Prostate gland (tissue), 2 donors: ENCODE results near the gene KDM4B. TPM values are rescaled to one million over a fixed set of nuclear protein-coding genes. Genes with fewer than 3 reads are reported as not detected.

ENCODE experiments used
- DNase-seq: peaks from one replicate; pipeline ENCODE4 v3.0.0-alpha.2; 2019; ENCODE audit warnings: low spot score
- H3K27ac ChIP-seq, 2 donors: fragments of 200-600 bp; sonication (generic); 2 replicates each; pipeline ENCODE4 v1.5.1; 2017 to 2019
- H3K27me3 ChIP-seq: fragments of 200-600 bp; sonication (generic); replicated peaks from 2 replicates; pipeline ENCODE4 v1.5.1; 2019; ENCODE audit not compliant: insufficient read depth
- H3K36me3 ChIP-seq, 2 donors: fragments of 200-600 bp; sonication (generic); 1 replicate in 1 of 2; 2 replicates in 1 of 2; pipeline versions ENCODE4 v1.5.1 to v1.8.1; 2017 to 2019
- H3K4me1 ChIP-seq: fragments of 200-600 bp; sonication (generic); replicated peaks from 2 replicates; pipeline ENCODE4 v1.5.1; 2019
- H3K4me3 ChIP-seq, 2 donors: fragments of 200-600 bp; sonication (generic); 2 replicates each; pipeline ENCODE4 v1.5.1; 2017 to 2019
- H3K9me3 ChIP-seq: fragments of 200-600 bp; sonication (generic); 2 replicates; pipeline ENCODE4 v1.5.1; 2017
- CTCF ChIP-seq, 4 experiments: fragments of 200-600 bp in 2 of 4; fragments of 450-650 bp in 2 of 4; sonication (generic) in 2 of 4; IDR thresholded peaks; 1 replicate in 3 of 4; 2 replicates in 1 of 4; pipeline ENCODE4 v1.5.1; 2016 to 2019; ENCODE audit warnings: antibody characterized with exemption in 4 of 4, mild to moderate bottlenecking in 2 of 4, moderate library complexity in 2 of 4
- POLR2A ChIP-seq: fragments of 450-650 bp; IDR thresholded peaks from one replicate; pipeline ENCODE4 v1.6.1; 2016; ENCODE audit warnings: antibody characterized with exemption, mild to moderate bottlenecking
- POLR2AphosphoS5 ChIP-seq: sonication (generic); formaldehyde crosslinking; IDR thresholded peaks from one replicate; pipeline ENCODE4 v1.6.1; 2017; ENCODE audit warnings: antibody characterized with exemption
- WGBS: methylation state at CpG from one replicate; pipeline ENCODE4 v1.1.5; 2018; 5-methylcytosine and 5-hydroxymethylcytosine counted together
- intact Hi-C: fragments of 100-400 bp; cut with DNase I; formaldehyde crosslinking; loops from one replicate; pipeline ENCODE4 v1.14.2; 2022
- total RNA-seq, 2 donors: library from RNA; depleted of rRNA; stranded (reverse); fragments of >200 nt; gene quantifications; one replicate each; pipeline ENCODE4 v1.1.0, GENCODE V29; 2016

The KDM4B gene
- total RNA-seq, 2 donors from 2014 or later: 74.6 to 136 TPM

- 73% methylated on average over 12 of the region's 12 CpGs for WGBS
- Histone ChIP-seq H3K27me3 (no peaks in the 10 kb centered on the region), H3K4me3 (no peak overlapping the region), H3K9me3 (no peaks in the 10 kb centered on the region), H3K27ac (no peak overlapping the region), H3K36me3 (no peaks in the 10 kb centered on the region), H3K4me1 (no peaks in the 10 kb centered on the region)
- intact Hi-C loops: no loop called here
- TF ChIP-seq CTCF (IDR thresholded peaks at IDR 0.05) (no peak), POLR2A (no peak), POLR2AphosphoS5 (no peak)
- no peak for DNase-seq
These were observed 205.1 kb downstream of the KDM4B start for GRCh38 chr19:5173993-5174392.

- no peaks in the 10 kb centered on the region for H3K36me3 ChIP-seq
- intact Hi-C loops: no loop called here
- H3K4me1 ChIP-seq: no peaks in the 10 kb centered on the region
- no peak overlapping the region for H3K4me3 ChIP-seq
- no peaks in the 10 kb centered on the region for H3K27me3 ChIP-seq
- no peak overlapping the region for H3K27ac ChIP-seq
- DNase-seq: no peak
- 82% methylated on average over 19 of the region's 19 CpGs for WGBS
- no peak for TF ChIP-seq POLR2AphosphoS5
- TF ChIP-seq POLR2A: no peak
- no peak for TF ChIP-seq CTCF (IDR thresholded peaks at IDR 0.05)
- no peaks in the 10 kb centered on the region for H3K9me3 ChIP-seq
These were observed 209.0 kb downstream of the KDM4B start for GRCh38 chr19:5177745-5178450.

- H3K36me3 ChIP-seq: no peaks in the 10 kb centered on the region
- DNase-seq: no peak
- intact Hi-C loops: no loop called here
- TF ChIP-seq POLR2A: no peak
- no peak for TF ChIP-seq CTCF (IDR thresholded peaks at IDR 0.05)
- TF ChIP-seq POLR2AphosphoS5: no peak
- H3K4me3 ChIP-seq: no peak overlapping the region
- whole genome bisulfite sequencing: 93% methylated on average over 3 of the region's 3 CpGs
- H3K9me3 ChIP-seq: no peaks in the 10 kb centered on the region
- no peak overlapping the region for H3K27ac ChIP-seq
- H3K27me3 ChIP-seq: no peaks in the 10 kb centered on the region
- H3K4me1 ChIP-seq: no peaks in the 10 kb centered on the region
These were observed 209.9 kb downstream of the KDM4B start for GRCh38 chr19:5178841-5179240.

GRCh38 chr19:5179256-5179655, 210.3 kb downstream of the KDM4B start:
- intact Hi-C loops: no loop called here
- 82% methylated on average over 16 of the region's 16 CpGs for WGBS
- Histone ChIP-seq H3K27ac (no peak overlapping the region), H3K4me3 (no peak overlapping the region), H3K36me3 (no peaks in the 10 kb centered on the region), H3K4me1 (no peaks in the 10 kb centered on the region), H3K9me3 (no peaks in the 10 kb centered on the region), H3K27me3 (no peaks in the 10 kb centered on the region)
- no peak for DNase-seq
- TF ChIP-seq POLR2AphosphoS5 (no peak), CTCF (IDR thresholded peaks at IDR 0.05) (no peak), POLR2A (no peak)

GRCh38 chr19:5181329-5181728, 212.4 kb downstream of the KDM4B start:
- Histone ChIP-seq H3K4me3 (no peak overlapping the region), H3K27ac (no peak overlapping the region), H3K27me3 (no peaks in the 10 kb centered on the region), H3K4me1 (no peaks in the 10 kb centered on the region), H3K9me3 (no peaks in the 10 kb centered on the region), H3K36me3 (no peaks in the 10 kb centered on the region)
- WGBS: 91% methylated on average over 2 of the region's 2 CpGs
- no peak for DNase-seq
- intact Hi-C loops: no loop called here
- TF ChIP-seq CTCF (IDR thresholded peaks at IDR 0.05) (no peak), POLR2A (no peak), POLR2AphosphoS5 (no peak)
